HG03025 (cell line): Measurements from ENCODE around the gene PRMT7.
"Not testable (repeated sequence)": the region's sequence is repeated elsewhere in the genome, so short reads cannot be mapped to it uniquely, and the experiment has no call there.

Source experiments
- ATAC-seq: cut with Tn5 transposase; IDR thresholded peaks from one replicate; pipeline ENCODE4 v1.9.1; 2021; ENCODE audit warnings: mild to moderate bottlenecking, moderate library complexity; ENCODE audit not compliant: unreplicated experiment, low FRiP score

The PRMT7 gene

GRCh38 chr16:68282064-68282452, 28.8 kb upstream of the PRMT7 start:
- ATAC-seq: no peak

GRCh38 chr16:68283346-68283745, 27.5 kb upstream of the PRMT7 start:
- no peak for ATAC-seq

- no peak for ATAC-seq
These were observed 26.8 kb upstream of the PRMT7 start for GRCh38 chr16:68283801-68284598.

DNA sequence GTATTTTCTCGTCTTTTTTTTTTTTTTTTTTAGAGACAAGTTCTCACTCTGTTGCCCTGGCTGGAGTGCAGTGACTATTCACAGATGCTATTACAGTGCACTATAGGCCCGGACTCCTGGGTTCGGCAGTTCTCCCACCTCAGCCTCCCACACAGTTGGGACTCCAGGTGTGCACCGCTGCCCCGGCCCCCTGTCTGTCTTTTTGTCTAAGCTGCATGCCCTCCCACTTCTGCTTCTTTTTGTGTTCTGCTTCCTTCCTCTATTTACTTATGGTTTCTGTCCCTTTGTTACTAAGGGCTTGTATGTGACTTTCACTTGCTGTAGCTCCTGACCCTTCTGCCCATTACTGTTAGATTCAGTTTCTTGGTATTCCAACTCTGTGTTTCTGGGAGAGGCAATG, 26.0 kb upstream of the PRMT7 start:
- peak; percentile 46 for ATAC-seq

GRCh38 chr16:68285683-68286082, 25.1 kb upstream of the PRMT7 start:
- no peak for ATAC-seq

DNA sequence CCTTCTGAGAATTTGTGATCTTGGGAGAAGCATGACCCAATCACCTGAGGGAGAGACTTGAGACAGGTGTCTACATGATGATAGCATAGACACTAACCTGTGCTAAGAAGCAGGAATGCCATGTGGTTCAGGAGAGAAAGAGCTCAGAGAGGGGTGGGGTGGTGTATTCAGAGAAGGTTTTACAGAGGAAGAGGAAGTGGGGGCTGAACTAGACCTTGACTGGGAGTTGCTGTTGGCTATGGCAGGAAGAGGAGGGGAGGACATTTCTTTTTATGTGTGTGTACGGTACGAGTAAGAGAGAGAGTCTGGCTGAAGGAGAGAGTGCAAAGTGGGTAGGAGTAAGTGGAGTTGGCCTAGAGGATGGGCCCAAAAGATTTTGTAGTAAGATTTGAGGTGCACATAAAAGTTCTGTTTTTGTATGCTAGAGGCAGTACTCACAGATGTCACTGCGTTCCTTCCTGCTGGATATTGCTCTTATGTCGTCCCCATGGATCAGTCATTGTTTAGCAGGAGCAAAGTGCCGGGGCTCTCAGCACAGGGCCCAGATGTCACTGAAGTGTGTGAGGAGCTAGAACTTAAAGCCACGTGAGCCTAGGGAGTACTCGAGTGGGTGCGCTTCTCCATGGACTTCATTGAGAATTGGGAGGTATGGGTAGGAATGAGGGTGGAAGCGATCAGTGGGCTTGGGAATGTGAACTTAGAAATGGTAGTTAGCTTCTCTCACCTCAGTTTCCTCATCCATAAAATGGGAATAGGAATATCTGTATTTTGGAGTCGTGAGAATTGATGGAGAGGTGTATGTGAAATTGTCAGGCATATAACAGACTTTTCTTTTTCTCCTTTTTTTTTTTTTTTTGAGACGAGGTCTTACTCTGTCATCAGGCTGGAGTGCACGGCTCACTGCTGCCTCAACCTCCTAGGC, 24.4 kb upstream of the PRMT7 start:
- no peak for ATAC-seq

DNA sequence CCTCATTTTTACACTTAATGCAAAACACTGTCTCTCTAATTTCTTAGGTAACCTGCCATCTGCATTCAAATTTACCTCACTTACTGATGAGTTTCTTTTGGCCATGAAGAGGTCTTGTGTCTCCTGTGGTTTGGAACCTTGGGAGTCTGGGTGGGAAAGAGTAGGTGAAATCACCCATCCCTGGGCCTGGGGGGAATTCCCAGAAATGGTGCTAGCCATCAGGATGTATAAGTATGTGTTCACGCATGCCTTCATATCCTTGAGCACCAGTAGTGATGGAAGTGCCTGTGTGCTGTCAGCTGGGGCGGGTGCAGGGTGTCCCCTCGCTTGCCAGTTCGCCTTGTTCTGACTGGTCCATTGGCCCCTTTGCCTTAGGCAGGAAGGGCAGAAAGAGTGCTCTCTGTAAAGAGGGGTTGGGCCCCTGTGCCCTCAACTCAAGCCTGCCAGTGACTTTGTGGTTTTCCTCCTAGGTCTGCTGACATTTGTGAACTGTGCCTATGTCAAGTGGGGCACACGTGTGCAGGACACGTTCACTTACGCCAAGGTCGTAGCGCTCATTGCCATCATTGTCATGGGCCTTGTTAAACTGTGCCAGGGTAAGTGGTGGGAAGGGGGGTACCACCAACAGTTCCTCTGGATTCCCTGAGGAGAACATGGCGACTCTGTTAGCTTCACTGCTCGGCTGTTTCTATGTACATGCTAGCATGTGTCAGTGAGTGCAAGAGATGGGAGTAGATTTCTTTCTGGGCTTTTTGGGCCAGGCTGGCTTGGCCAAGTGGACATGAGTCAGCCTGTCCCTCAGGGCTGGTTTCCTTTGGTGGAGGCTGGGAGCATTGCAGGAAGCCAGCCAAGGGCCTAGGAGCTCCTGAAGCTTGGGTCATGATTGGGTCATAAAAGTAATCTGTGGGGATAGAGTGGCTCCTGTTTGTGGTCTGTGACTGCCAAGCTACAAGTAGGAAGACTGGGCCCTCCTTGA, 23.3 kb upstream of the PRMT7 start:
- ATAC-seq: no peak

- no peak for ATAC-seq
These were observed 22.6 kb upstream of the PRMT7 start for GRCh38 chr16:68288252-68288650.

DNA sequence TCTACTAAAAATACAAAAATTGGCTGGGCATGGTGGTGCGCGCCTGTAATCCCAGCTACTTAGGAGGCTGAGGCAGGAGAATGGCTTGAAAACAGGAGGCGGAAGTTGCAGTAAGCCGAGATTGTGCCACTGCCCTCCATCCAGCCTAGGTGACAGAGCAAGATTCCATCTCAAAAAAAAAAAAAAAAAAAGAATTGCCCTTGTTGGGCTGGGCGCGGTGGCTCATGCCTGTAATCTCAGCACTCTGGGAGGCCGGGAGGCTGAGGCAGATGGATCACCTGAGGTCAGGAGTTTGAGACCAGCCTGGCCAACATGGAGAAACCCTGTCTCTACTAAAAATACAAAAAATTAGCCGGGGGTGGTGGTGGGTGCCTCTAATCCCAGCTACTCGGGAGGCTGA, 22.0 kb upstream of the PRMT7 start:
- not testable (repeated sequence) for ATAC-seq

- no peak for ATAC-seq
These were observed 21.6 kb upstream of the PRMT7 start for GRCh38 chr16:68289202-68289601.

DNA sequence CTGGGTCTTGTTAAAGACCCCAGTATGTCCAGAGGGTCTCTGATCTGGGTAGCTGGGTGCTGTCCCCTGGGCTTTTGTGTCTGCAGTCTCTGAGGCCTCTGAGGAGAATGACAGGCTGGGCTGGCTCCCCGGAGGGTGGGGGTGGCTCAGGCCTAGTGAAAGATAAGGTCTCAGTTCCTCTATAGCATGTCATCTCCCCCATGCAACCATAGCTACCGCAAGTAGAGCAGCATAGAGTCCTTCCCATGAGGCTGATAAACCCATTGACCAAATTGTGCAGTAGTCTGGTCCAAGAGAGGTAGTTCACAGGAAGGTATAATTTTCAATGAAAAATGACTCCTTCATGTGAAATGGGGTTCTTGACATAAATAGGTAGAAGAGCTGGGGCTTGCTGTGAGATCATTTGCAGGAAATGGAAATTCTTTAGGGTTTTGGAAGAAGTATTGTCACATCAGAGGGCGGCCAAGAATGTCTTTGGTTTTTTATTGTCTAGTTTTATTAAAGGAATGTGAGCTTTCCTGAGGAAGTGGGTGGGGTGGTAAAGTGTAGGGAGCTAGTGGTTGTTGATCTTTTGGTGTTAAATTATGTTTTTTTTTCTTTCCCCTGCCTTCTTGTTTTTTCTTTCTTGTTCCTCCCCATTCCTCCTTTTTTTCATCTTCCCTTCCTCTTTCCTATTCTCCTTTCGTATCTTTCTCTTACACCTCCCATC, 21.0 kb upstream of the PRMT7 start:
- ATAC-seq: peak; percentile 54

- no peak for ATAC-seq
These were observed 20.4 kb upstream of the PRMT7 start for GRCh38 chr16:68290450-68290849.

DNA sequence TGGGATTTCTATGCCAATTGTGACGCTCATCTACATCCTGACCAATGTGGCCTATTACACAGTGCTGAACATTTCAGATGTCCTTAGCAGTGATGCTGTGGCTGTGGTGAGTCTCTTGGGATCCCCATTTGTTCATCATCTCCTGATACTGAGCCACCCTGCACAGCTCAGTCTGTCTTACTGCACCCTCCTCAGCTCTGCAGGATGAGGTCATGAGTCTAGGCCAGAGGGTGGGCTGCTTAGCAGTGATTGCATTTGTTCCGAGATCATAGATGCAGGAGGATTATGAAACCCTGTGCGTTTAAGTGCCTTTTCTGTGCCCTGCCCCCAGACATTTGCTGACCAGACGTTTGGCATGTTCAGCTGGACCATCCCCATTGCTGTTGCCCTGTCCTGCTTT, 19.6 kb upstream of the PRMT7 start:
- ATAC-seq: no peak

GRCh38 chr16:68292425-68292824, 18.4 kb upstream of the PRMT7 start:
- ATAC-seq: no peak

GRCh38 chr16:68296291-68296690, 14.5 kb upstream of the PRMT7 start:
- ATAC-seq: no peak

- ATAC-seq: no peak
These were observed 14.1 kb upstream of the PRMT7 start for GRCh38 chr16:68296693-68297092.

DNA sequence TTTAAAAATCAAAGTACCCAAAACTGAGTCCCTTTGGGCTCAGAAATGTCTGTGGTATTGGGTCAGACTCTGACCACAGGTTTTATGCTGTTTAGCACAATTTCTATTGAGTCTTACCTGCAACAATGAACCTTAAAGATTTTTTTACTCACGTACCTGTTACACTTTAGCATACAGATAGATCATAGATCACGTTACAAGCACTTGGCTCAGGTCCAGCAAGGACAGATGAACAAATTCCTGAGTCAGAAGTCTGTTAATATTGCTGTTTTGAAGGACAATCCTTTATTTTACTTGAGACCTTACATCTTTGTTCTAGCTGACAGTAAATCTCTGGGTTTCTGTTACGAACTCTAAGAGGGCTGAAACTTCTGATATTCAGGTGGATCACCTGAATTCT, 12.9 kb upstream of the PRMT7 start:
- ATAC-seq: no peak

DNA sequence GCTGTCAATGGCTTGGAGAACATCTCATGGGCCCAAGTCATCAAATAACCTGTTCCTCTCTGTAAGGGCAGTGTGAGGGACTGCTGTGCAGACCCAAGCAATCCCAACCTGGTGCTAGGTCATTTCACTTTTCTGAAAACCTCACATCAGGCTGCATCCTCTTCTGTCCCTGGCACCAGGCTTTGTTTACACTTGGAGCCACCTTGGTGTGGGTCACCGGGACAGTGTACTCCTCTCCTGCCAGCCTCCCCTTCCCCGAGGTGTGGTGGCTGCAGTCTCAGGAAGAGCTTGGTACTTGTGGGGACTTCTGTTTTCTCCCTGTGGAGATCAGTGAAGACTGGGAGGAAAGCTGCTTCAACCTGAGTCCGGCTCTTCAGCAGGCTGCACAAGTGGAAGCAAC, 12.5 kb upstream of the PRMT7 start:
- no peak for ATAC-seq

DNA sequence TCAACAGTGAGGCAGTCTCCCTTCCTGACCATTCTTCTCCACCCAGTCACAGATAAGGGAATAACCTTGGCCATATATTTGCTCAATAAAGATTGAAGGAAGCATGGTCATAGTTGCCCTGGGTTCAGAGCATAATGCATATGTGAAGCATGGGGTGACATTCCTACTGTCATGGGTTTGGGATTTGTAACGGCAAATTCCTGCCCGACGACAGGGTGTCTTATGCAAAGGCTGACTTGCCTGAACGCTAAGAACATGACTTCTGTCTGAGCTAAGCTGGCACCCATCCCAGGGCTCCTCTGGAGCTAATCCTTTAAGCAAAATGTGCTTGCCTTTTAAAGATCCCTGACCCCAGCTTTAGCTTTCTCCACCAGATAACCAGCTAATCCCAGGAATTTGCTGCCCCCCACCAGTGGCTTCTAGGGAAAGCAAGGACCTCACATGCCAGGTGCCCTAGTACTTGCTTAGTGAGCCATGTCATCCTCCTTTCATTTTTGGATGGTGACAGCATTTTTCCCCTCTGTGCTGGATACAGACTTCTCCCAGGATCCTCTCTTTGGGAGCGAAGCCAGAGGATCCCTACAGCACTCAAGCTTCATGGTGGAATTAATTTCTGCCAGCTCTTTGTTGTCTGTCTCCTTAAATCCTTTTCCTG, 11.8 kb upstream of the PRMT7 start:
- ATAC-seq: no peak
